Hindlimb muscle (tissue), 1 donor: ENCODE data around the gene PLD4. TPM values are rescaled to one million over a fixed set of nuclear protein-coding genes. Genes with fewer than 3 reads are reported as not detected.

Experiments used
- DNase-seq: peaks from one replicate; pipeline ENCODE4 v3.0.0-alpha.2; 2013
- polyA plus RNA-seq: library from polyadenylated mRNA; unstranded; fragments of 120-200 nt; gene quantifications from one replicate; pipeline ENCODE4 v1.2.1, GENCODE V29; 2013; ENCODE audit not compliant: insufficient read length

PLD4 gene
- polyA plus RNA-seq, 1 donor: 8.4 TPM

DNA sequence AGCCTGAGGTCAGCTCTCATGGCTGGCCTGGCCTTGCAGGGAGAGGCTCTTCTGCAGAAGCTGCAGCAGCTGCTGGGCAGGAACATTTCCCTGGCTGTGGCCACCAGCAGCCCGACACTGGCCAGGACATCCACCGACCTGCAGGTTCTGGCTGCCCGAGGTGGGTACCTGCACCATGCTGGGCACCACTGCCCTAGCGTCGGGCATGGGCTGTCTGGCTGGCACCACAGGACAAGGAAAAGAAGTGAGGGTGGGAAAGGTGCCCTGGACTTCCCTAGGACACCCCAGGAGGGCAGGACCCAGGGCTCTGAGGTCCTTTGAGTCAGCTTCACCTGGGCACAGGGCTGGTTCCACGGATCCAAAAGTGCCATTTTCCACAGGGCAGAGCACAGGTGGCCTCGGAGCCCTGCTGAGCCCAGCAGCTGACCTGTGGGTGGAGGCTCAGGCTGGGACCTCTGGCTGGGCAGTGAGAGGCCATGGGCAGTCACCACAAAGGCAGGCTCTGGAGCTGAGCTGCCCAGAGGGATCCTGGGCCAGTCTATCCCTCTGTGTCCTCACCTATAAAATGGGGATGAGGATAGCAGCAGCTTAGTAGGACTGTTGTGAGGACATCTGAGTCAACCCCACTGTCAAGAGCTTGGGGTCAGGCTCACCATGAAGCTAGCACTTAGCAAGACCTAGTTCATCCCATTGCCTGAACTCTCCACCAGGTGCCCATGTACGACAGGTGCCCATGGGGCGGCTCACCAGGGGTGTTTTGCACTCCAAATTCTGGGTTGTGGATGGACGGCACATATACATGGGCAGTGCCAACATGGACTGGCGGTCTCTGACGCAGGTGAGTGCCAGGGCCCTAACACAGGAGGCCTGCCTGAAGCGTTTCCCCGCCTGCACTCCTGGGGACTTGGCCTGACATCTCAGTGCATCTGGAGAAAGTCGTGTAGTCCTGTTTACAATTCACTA is 4.9 kb downstream of the PLD4 start:
- DNase-seq: no peak

DNA sequence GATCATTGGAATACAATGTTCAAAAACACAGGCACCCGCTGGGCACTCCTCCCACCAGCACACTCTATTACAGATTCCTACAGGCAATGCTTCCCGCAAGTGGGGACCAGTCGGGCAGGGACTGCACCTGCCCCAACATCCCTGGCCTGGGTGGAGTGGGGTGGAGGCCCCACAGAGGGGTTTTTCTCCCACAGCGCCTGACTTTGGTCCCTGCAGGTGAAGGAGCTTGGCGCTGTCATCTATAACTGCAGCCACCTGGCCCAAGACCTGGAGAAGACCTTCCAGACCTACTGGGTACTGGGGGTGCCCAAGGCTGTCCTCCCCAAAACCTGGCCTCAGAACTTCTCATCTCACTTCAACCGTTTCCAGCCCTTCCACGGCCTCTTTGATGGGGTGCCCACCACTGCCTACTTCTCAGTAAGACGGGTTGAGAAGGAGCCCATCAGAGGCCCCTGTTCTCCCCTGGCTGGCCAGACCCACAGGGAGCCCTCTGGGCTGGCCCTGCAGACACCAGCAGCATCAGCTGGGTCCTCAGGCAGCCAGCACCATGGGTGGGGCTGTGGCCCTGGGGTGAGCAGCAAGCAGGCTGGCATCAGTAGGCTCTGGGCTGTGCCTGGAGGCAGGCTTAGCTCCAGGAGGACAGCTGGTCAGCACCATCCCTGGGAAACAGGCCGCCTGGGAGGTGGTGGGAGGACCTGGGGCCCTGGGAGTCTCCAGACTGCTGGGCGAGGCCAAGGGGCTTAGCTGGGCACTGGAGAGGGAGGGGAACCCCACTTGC is 6.0 kb downstream of the PLD4 start:
- DNase-seq: no peak

DNA sequence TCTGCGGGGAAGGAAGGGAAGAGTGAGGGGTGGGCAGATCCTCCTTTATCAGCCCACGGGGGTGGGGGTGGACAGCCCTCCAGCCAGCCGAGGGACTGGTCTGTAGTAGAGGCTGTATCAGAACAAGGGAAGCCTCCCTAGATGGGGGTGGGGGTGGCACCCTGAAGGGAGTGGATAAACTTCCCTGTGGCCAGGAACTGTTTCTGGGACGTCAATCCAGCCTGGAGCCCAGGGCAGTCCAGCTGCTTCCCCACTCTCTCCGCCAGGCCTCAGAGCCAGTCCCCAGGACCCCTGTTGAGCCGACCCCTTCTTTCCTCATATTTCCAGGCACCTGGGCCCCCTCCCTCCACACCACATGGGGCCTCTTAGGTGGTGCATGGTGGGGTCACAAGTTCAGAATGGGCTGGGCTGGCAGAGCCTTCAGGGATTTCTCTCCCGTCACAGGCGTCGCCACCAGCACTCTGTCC is 6.7 kb downstream of the PLD4 start:
- DNase-seq: no peak

DNA sequence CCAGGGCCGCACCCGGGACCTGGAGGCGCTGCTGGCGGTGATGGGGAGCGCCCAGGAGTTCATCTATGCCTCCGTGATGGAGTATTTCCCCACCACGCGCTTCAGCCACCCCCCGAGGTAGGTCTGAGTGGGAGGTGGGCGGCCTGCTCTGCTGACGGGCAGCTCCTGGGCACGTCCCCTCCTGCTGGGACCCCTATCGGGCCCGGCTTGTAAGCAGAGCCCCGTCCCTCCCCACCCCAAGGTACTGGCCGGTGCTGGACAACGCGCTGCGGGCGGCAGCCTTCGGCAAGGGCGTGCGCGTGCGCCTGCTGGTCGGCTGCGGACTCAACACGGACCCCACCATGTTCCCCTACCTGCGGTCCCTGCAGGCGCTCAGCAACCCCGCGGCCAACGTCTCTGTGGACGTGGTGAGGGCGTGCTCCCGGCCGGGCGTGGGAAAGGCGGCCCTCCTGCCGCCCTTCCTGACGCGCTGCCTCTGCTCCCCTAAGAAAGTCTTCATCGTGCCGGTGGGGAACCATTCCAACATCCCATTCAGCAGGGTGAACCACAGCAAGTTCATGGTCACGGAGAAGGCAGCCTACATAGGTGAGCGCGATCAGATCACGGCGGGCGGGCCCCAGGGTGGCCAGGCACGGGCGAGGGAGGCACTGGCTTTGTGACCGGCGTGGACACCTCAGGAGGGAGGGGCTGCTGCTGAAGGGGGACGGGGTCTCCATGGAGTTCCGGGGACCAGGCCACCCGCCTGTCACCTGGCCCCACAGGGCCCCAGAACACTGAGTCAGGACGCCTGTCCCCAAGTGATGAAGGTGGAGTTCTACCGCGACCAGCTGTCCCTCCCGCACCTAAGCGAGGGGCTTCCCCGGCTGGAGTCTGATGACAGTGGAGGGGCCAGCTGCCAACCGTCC is 7.3 kb downstream of the PLD4 start:
- DNase-seq: no peak

DNA sequence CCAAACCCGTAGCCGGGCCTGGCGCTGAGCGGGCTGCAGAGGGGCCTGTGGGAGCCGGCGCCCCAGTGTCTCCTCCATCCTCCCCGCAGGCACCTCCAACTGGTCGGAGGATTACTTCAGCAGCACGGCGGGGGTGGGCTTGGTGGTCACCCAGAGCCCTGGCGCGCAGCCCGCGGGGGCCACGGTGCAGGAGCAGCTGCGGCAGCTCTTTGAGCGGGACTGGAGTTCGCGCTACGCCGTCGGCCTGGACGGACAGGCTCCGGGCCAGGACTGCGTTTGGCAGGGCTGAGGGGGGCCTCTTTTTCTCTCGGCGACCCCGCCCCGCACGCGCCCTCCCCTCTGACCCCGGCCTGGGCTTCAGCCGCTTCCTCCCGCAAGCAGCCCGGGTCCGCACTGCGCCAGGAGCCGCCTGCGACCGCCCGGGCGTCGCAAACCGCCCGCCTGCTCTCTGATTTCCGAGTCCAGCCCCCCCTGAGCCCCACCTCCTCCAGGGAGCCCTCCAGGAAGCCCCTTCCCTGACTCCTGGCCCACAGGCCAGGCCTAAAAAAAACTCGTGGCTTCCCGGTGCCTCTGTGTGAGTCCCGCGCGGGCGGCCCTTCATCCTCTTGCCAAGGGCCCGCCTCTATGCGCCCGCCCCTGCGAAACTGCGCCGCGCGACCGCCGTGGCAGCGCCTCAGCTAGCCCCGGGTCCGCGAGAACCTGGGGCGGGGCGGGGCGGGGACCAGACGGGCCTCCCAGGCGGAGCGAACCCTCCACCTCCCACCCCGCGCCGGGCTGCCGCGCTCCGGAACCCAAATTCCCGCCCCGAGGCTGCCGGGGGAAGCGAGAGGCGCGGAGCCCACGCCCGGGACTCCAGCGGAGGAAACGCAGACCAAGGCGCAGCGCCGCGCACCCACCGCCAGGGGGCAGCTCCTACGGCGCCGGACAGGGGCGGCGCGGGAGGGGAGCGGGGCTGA is 8.3 kb downstream of the PLD4 start:
- peak; percentile 94 for DNase-seq

DNA sequence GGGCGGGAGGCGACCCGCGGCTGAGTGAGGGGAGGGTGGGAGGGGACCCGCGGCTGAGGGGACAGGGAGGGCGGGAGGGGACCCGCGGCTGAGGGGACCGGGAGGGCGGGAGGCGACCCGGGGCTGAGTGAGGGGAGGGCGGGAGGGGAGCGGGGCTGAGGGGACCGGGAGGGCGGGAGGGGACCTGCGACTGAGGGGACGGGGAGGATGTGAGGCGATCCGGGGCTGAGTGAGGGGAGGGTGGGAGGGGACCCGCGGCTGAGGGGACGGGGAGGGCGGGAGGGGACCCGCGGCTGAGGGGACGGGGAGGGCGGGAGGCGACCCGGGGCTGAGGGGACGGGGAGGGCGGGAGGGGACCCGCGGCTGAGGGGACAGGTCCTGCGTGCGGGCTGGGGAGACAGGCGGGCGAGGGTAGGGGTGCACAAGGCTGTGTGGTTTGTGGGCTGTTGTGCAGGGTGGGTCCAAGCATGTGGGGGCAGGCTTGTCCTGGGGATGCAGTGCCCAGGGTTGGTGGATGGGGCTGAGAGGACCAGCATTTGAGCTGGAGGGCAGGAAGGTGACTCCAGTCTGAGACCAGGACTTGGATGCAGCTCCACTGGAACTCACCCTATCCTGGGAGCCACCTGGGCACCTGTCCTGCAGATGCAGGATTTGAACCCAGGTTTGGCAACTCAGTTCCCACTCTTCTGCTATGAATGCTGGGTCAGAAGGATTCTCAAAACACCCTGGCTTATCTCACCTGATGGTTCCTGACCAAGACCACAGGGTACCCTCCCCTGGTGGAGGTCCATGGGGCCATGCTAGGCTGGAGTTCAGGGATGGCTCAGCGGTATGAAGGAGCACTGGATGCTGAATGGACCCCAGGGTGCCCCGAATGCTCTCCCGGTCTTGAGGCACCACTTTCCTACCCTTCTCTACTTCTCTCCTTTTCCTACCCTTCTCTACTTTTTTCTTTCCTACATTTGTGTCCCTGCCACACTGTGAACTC is 9.4 kb downstream of the PLD4 start:
- DNase-seq: no peak

DNA sequence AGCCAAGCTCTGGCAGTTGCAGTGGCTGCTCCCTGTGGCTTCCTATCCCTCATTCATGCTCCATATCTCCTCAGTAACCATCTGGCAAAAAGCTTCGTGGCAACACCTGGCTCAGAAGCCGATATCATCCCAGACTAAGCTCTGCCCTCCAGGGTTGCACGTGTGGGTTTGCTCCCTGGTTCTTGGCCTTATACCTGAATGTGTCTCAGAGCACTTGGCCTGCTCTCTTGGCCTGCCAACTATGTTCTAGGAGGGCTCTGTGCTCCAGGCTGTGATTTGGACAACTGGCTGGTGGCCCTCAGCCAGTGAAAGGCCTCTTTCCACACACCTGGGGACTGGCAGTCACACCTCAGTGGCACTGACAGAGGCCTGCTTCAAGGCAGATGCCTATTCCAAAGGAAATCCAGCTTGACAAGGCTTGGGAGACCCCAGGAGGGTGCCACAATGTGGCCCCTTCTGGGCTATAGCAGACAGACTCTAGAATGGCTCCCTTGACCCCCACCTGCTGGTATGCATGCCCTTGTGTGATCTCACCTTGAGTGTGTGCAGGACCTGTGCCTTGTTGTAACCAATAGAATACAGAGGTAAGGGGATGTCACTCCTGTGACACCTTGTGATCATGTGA is 10.5 kb downstream of the PLD4 start:
- DNase-seq: no peak

DNA sequence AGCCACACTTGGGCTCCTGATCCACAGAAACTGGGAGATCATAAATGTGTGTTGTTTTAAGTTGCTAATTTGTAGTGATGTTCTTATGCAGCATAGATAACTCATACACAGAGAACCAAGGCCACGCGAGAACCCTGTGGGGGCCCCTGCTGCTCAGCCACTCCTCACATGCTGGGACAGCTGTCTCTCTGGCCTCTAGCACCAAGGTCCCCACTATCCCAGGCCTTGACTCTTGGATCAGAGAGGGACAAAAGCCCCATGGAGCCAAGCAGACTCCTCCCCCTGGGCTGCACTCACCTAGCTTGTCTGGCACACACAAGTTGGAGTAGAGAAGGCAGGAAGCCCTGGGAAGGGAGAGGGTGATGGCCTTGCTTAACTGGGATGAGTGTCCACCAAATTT is 11.3 kb downstream of the PLD4 start:
- DNase-seq: no peak

DNA sequence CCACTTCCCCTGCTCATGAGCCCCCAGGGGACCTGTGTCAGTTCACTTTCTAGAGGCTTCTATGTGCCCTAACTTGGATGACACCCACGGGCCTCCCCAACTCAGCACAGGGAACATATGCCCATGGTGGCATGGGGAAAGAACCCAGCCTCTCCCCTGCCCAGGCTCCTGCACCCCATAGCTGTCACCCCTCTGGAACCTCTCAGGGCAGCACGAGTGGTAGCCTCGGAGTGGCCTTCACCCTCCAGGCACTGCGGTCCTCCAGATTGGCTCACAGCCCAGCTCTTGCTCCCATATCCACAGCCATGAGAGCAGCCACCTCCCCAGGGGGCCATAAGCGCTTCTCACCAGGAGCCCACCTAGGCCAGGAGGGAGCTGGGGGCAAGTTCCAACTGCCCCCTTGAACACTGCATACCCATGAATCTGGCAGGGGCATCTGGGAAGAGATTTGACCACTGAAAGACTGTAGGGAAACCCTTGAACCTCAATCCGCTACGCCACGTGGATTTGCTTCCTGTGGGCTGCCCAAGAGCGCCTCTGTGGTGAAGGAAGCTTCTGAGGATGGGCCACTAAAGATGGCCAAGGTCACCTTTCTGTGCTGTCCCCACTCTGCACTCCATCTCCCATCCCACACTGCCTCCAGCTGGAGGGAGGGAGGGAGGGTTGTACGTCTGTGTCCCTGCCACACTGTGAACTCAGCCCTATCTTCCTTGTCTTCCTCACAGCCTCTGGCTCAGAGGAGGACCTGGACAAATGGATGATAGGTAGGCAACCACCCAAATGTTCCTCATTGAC is 11.9 kb downstream of the PLD4 start:
- DNase-seq: no peak

DNA sequence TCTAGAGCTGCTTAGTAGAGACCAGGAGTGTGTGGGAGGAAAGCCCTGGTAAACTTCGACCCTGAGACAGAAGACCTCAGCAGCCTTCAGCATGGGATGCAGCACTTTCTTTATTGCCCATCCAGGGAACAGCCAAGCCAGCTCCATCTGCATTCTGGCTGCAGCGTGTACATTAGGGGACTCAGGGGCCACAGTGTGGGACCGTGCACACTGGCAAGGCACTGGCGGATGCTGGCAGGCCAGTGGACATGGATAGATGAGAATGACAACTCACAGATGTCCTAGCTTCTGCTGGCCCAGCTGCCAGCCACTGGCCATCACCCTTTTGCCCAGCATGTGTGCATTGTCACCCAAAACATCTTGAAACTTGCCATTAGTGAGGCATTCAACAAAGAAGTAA is 12.5 kb downstream of the PLD4 start:
- no peak for DNase-seq

DNA sequence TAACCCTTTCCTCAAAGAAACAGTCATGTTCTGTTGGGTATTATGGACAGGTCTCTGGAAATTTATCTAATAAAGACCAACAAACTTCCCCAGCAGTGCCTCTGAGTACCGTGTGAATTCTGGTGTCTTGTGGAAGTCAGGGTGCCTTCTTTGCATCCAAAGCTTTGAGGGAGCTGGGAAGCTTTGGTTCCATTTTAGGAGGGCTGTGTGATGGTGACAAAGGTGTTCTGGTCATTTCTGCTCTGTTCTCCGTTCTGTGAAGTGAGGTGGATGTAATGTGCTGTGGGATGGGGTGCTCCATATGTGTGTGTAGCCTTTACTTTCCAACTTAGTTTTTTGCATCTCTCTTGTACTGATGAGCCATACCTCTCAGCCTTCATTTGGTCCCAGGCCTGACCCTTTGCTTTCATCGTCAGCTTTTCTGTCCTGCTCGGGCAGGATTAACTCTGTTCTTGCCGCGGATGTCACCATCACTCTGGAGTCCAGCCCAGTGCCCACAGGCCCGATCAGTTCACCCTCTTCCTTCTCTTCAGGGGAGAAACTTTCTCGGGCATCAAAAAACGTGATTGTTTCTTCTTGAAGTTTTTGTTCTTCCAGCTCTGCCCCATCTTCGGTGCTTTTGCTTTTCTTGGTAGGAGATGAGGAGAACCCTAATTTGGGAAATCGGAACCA is 13.2 kb downstream of the PLD4 start:
- no peak for DNase-seq

DNA sequence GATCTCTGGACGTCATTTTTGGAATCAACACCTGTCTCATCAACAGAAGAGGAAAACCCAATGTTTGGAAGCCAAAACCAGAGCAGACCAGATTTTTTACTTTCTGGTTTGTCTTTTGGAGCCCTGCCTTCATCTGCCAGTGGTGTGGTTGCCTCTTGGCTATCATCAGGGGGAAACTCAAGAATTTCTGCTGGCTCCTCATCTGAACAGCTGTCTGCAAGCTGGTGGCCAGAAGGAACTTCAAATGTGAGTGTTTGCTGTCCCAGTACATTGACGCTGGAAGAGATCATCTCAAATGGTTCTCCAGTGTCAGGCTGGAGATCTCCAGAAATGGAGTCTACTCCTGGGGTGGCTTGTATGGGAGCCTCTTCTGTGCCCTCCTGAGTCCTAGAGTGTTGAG is 13.8 kb downstream of the PLD4 start:
- DNase-seq: no peak

DNA sequence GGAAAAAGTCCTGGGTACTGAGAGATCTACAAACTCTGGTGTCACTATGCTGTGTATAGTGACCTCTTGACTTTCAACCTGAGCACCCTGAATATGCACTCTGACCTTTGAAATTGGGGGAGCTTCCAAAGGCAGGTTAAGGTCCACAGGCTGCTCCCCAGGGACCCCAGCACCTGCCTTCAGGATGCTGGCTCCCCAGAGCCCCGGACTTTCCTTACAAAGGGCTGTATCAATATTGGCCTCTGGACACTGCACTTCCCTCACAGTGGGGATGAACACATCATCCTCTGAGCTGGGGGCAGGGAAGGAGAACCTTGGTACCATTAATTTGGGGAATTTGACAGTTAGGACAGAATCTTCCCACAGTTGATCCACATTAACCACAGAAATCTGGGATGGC is 14.3 kb downstream of the PLD4 start:
- no peak for DNase-seq

DNA sequence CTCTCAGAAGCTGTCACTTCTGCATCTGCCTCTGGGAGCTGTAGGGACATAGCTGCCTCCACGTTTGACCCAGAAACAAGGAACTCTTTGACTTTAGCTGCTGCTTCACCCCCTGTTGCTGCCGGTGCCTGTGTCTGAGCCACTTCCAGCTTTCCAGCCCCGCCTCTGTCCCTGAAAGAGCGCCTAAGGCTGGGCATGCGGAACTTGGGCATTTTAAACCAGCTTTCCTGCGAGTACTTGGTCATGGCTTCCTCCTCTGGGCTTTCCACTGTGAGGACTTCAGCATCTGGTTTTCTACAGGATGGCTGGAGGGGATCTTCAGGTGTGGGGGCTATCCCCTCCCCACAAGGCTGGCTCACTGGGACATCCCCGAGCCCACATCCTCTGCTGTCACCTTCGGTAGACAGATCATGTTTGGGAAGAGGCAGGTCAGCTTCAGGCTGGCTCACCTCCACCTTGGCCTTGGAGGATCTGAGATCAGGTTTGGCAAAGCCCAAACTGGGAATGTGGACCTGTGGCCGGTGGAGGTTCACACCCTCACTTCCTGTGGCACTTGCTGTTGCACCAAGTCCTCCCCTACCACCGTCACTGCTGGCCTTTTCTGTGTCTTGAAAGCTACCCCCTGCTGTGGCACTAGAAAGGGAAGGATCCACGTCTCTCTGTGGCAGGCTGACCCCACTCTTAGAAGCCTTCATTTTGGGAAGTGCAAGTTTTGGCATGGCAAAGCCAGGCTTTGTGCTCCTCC is 15.2 kb downstream of the PLD4 start:
- no peak for DNase-seq

DNA sequence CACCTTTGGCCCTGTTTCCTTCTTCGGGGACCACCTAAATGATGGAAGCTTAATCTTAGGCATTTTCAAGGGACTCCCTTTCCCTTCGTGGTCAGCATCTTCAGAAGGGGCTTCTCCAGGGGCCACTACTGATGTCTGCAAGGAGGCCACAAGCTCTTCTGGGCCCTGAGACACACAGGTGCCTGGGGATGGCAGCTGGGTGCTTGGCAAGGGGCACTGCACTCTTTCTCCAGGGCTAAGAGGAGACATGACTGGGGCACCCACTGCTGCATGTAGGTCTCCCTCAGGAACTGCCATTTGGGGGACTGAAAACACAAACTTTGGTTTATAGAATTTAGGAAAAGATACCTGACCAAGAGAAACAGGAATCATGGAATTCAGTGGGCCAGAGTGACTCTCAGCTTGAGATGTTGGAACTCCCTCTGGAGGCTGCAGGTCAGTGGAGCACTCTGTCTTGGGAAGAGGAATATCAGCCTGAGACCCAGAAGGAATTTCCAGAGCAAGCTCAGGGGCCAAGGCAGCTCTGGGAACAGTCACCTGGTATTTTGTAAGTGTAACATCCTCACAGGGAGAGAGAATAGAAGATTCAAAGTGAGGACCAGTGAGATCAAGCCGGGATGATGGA is 16.0 kb downstream of the PLD4 start:
- no peak for DNase-seq

DNA sequence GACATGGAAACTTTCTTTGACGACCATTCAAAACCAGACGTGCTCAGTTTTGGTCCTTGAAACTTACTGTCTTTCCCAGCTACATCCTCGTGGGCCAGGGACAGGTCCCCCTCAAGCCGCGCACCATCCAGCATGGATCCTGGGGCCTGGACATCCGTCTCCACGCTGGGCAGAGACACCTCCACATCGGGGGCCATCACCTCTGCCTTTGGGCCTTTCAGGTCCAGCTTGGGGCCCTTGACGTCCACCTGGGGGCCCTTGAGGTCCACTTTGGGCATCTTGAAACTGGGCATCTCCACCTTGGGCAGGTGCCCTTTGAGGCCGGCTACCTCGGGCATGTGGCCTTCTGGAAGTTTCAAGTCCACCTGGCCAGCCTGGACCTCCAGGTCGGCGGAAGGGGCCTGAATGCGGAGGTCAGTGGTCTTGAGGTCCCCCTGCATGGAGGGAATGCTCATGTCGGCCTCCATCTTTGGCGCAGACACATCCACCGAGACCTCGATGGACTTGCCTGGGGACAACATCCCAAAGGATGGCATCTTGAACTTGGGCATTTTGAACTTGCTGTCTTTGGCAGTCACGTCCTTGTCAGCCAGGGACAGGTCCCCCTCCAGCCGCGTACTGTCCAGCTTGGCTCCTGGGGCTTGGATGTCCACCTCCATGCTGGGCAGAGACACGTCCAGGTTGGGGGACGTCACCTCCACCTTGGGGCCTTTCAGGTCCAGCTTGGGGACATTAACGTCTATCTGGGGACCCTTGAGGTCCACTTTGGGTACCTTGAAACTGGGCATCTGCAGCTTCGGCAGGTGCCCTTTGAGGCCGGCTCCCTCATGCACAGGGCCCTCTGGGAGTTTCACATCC is 17.1 kb downstream of the PLD4 start:
- DNase-seq: no peak
